Common myeloid progenitor, CD34-positive (primary cell): Measurements from ENCODE around the gene RBFOX1.

Experiments used
- CTCF ChIA-PET: fragments of 350-600 bp; sonication (Branson Sonifier 250); formaldehyde crosslinking; loops from one replicate; lab custom pipeline; 2021; ENCODE audit warnings: antibody characterized with exemption; lab: Charles Lee
- POLR2A ChIA-PET: fragments of 350-600 bp; sonication (Branson Sonifier 250); formaldehyde crosslinking; loops from one replicate; lab custom pipeline; 2021; ENCODE audit warnings: antibody characterized with exemption; lab: Charles Lee
- DNase-seq, 3 donors: peaks; one replicate each; pipeline versions ENCODE4 v3.0.0 to v3.0.0-alpha.2; 2013
- H3K27ac ChIP-seq, 2 experiments: 1 replicate in 1 of 2; 2 replicates in 1 of 2; pipeline ENCODE4 v1.7.0; 2013; ENCODE audit warnings: inconsistent platforms in 2 of 2, low read length in 2 of 2, mild to moderate bottlenecking in 2 of 2, low read depth in 1 of 2, moderate library complexity in 1 of 2; ENCODE audit not compliant: severe bottlenecking in 2 of 2, insufficient read depth in 1 of 2, poor library complexity in 1 of 2
- H3K27me3 ChIP-seq, 5 experiments: replicated peaks in 2 of 5; 1 replicate in 3 of 5; 2 replicates in 2 of 5; pipeline versions ENCODE4 v1.6.1 to v1.7.0; 2013; ENCODE audit warnings: low read length in 4 of 5, mild to moderate bottlenecking in 2 of 5, moderate library complexity in 2 of 5, inconsistent platforms in 1 of 5; ENCODE audit not compliant: insufficient read depth in 5 of 5, control insufficient read depth in 4 of 5
- H3K36me3 ChIP-seq, 4 experiments: 1 replicate in 2 of 4; 2 replicates in 2 of 4; pipeline versions ENCODE4 v1.6.1 to v1.7.0; 2013; ENCODE audit warnings: low read length in 3 of 4, control low read depth in 1 of 4, mild to moderate bottlenecking in 1 of 4; ENCODE audit not compliant: control insufficient read depth in 4 of 4, insufficient read depth in 4 of 4
- H3K4me1 ChIP-seq, 4 experiments: 1 replicate in 3 of 4; 2 replicates in 1 of 4; pipeline versions ENCODE4 v1.6.1 to v1.7.1; 2013; ENCODE audit warnings: low read length in 3 of 4, mild to moderate bottlenecking in 3 of 4, control low read depth in 1 of 4, inconsistent platforms in 1 of 4, moderate library complexity in 1 of 4; ENCODE audit not compliant: control insufficient read depth in 4 of 4, insufficient read depth in 4 of 4; ENCODE audit errors: control extremely low read depth in 1 of 4
- H3K4me3 ChIP-seq, 7 experiments: 1 replicate in 4 of 7; 2 replicates in 3 of 7; pipeline versions ENCODE4 v1.5.1 to v1.7.0; 2013; ENCODE audit warnings: mild to moderate bottlenecking in 7 of 7, low read length in 6 of 7, moderate library complexity in 6 of 7, inconsistent platforms in 2 of 7, low read depth in 2 of 7, control low read depth in 1 of 7; ENCODE audit not compliant: insufficient read depth in 4 of 7, control insufficient read depth in 1 of 7; ENCODE audit errors: extremely low read depth in 1 of 7
- H3K9me3 ChIP-seq, 5 experiments: 1 replicate in 4 of 5; 2 replicates in 1 of 5; pipeline versions ENCODE4 v1.6.1 to v1.7.1; 2013; ENCODE audit warnings: low read length in 4 of 5, mild to moderate bottlenecking in 2 of 5, inconsistent platforms in 1 of 5, low read depth in 1 of 5, moderate library complexity in 1 of 5; ENCODE audit not compliant: control insufficient read depth in 4 of 5, insufficient read depth in 2 of 5; ENCODE audit errors: control extremely low read depth in 1 of 5
- WGBS: methylation state at CpG from one replicate; pipeline ENCODE4 v1.1.5; 2013; ENCODE audit not compliant: insufficient coverage; 5-methylcytosine and 5-hydroxymethylcytosine counted together

Gene RBFOX1

GRCh38 chr16:7513429-7513828, 180.8 kb downstream of the RBFOX1 start:
- whole genome bisulfite sequencing, result 68% methylated on average over 4 of the region's 4 CpGs
- Histone ChIP-seq H3K27me3 (no peaks in the 10 kb centered on the region), H3K9me3 (no peaks in the 10 kb centered on the region), H3K4me1 (no peaks in the 10 kb centered on the region), H3K36me3 (no peaks in the 10 kb centered on the region), H3K4me3 (no peak overlapping the region), H3K27ac (no peak overlapping the region)
- peak in 1 of 3 donors; percentile 4 for DNase-seq
- ChIA-PET POLR2A (no interaction called here), CTCF (no interaction called here)

DNA sequence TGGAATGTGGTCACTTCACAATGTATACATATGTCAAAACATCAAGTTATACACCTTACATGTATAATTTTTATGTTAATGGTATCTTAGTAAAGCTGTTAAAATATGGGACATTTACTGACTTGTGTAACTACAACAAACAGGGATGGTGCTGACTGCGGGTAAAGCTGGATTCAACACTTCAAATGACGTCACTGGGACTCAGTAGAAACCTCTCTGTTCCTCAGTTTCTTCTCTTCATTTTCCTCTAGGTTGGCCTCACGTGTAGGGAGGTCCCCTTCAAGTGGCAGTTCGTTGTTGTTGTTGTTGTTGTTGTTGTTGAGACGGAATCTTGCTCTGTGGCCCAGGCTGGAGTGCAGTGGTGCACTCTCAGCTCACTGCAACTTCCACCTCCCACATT, 182.9 kb downstream of the RBFOX1 start:
- H3K36me3 ChIP-seq, result no peaks in the 10 kb centered on the region
- no peak overlapping the region for H3K4me3 ChIP-seq
- DNase-seq, result no peak
- no peaks in the 10 kb centered on the region for H3K9me3 ChIP-seq
- POLR2A ChIA-PET, result no interaction called here
- no peak overlapping the region for H3K27ac ChIP-seq
- no peaks in the 10 kb centered on the region for H3K27me3 ChIP-seq
- WGBS, result 100% methylated on average over 2 of the region's 5 CpGs
- CTCF ChIA-PET, result no interaction called here
- no peaks in the 10 kb centered on the region for H3K4me1 ChIP-seq

DNA sequence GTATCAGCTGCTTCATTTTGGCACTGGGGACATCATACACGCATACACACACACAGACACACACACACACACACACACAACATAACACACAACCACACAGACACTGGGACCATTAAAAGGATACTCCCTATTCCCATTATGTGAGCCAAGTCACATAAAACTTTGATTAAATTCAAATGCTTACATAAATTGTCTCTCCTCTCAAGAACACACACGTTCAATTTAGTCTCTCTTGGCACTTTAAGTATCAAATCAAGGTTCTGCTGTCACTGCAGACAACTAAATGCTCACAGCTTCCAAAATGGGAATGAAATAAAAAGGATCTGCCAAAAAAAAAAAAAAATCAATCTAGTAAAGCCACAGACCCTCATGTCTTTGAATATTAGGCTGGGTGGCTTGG, 184.9 kb downstream of the RBFOX1 start:
- no peaks in the 10 kb centered on the region for H3K4me1 ChIP-seq
- WGBS, result 86% methylated on average over 2 of the region's 2 CpGs
- CTCF ChIA-PET, result no interaction called here
- no peaks in the 10 kb centered on the region for H3K9me3 ChIP-seq
- no peak overlapping the region for H3K27ac ChIP-seq
- H3K36me3 ChIP-seq, result no peaks in the 10 kb centered on the region
- DNase-seq, result no peak
- H3K27me3 ChIP-seq, result no peaks in the 10 kb centered on the region
- POLR2A ChIA-PET, result no interaction called here
- no peak overlapping the region for H3K4me3 ChIP-seq

DNA sequence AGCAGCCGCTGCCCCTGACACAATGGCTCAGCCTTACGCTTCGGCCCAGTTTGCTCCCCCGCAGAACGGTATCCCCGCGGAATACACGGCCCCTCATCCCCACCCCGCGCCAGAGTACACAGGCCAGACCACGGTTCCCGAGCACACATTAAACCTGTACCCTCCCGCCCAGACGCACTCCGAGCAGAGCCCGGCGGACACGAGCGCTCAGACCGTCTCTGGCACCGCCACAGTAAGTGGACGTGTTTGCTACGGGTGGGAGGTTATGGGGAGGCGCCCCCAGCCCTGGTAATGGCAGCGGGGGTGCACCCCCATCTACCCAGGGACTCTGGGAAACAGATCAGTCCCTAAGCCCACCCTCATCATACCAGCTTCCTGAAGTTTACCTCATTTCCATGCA, 185.5 kb downstream of the RBFOX1 start:
- no peaks in the 10 kb centered on the region for H3K27me3 ChIP-seq
- H3K27ac ChIP-seq, result no peak overlapping the region
- no peaks in the 10 kb centered on the region for H3K4me1 ChIP-seq
- ChIA-PET POLR2A (no interaction called here), CTCF (no interaction called here)
- DNase-seq, result no peak
- no peaks in the 10 kb centered on the region for H3K9me3 ChIP-seq
- H3K36me3 ChIP-seq, result no peaks in the 10 kb centered on the region
- H3K4me3 ChIP-seq, result no peak overlapping the region
- WGBS, result 96% methylated on average over 23 of the region's 25 CpGs

- Histone ChIP-seq H3K27ac (no peak overlapping the region), H3K4me1 (no peaks in the 10 kb centered on the region), H3K36me3 (no peaks in the 10 kb centered on the region), H3K27me3 (no peaks in the 10 kb centered on the region), H3K4me3 (no peak overlapping the region), H3K9me3 (no peaks in the 10 kb centered on the region)
- DNase-seq, result no peak
- WGBS, result 90% methylated on average over 6 of the region's 6 CpGs
- ChIA-PET CTCF (interaction anchor here (0.7 kb wide), 1 partner anchor 63 kb away, joined by 3 read pairs; no protein-coding TSS in a partner anchor), POLR2A (no interaction called here)
Observed at GRCh38 chr16:7521834-7522233, 189.2 kb downstream of the RBFOX1 start.

GRCh38 chr16:7524419-7524818, 191.8 kb downstream of the RBFOX1 start:
- POLR2A ChIA-PET, result no interaction called here
- CTCF ChIA-PET, result no interaction called here

DNA sequence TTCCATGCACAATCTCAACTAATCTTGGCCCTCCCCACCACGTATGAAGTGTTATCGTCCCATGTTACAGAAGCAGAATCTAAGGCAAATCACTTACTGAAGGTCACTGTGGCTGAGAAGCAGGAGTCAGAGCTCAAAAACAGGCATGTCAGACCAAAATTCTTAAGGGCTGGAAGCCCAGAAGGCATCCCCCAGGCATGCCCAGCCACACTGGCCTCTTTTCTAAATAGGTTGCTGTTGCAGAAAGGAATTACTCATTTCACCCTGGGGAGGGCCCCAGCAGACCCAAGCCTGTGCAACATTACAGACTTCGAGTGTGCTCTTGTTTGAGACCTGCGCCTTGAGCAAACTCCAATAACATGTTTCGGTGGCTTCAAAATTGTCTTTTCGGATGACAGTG, 194.1 kb downstream of the RBFOX1 start:
- CTCF ChIA-PET, result no interaction called here
- 93% methylated on average over 5 of the region's 6 CpGs for WGBS

More at GRCh38 chr16:7524419-7524818, 191.8 kb downstream of the RBFOX1 start:
- H3K36me3 ChIP-seq, result no peaks in the 10 kb centered on the region
- H3K9me3 ChIP-seq, result no peaks in the 10 kb centered on the region
- WGBS, result no CpG with 5 or more reads among the region's 5 CpGs
- H3K4me1 ChIP-seq, result no peaks in the 10 kb centered on the region
- no peaks in the 10 kb centered on the region for H3K27me3 ChIP-seq
- no peak overlapping the region for H3K4me3 ChIP-seq
- no peak for DNase-seq
- no peak overlapping the region for H3K27ac ChIP-seq

More for the DNA sequence above, 194.1 kb downstream of the RBFOX1 start:
- Histone ChIP-seq H3K36me3 (no peaks in the 10 kb centered on the region), H3K4me3 (no peak overlapping the region), H3K27me3 (no peaks in the 10 kb centered on the region), H3K4me1 (no peaks in the 10 kb centered on the region), H3K27ac (no peak overlapping the region), H3K9me3 (no peaks in the 10 kb centered on the region)
- POLR2A ChIA-PET, result no interaction called here
- no peak for DNase-seq
